Esophagus squamous epithelium (tissue), 5 donors: ENCODE data around the gene NAA10. TPM values are rescaled to one million over a fixed set of nuclear protein-coding genes. Genes with fewer than 3 reads are reported as not detected.

Experiments
- DNase-seq: peaks from one replicate; lab custom pipeline; 2025; lab: John Stamatoyannopoulos, UW
- H3K27ac ChIP-seq, 4 donors: fragments of 200-600 bp; sonication (generic); one replicate each; pipeline ENCODE4 v1.5.1; 2016 to 2019; ENCODE audit warnings: mild to moderate bottlenecking in 1 of 4
- H3K27me3 ChIP-seq, 4 donors: fragments of 200-600 bp; sonication (generic); 1 replicate in 3 of 4; 2 replicates in 1 of 4; pipeline versions ENCODE4 v1.5.1 to v1.6.0; 2017 to 2021; ENCODE audit warnings: antibody characterized with exemption in 1 of 4
- H3K36me3 ChIP-seq, 3 donors: fragments of 200-600 bp; sonication (generic); one replicate each; pipeline ENCODE4 v1.5.1; 2016 to 2019
- H3K4me1 ChIP-seq, 3 donors: fragments of 200-600 bp; sonication (generic); one replicate each; pipeline ENCODE4 v1.5.1; 2017 to 2019
- H3K4me3 ChIP-seq, 4 donors: fragments of 200-600 bp; sonication (generic); 1 replicate in 3 of 4; 2 replicates in 1 of 4; pipeline ENCODE4 v1.5.1; 2016 to 2019; ENCODE audit warnings: mild to moderate bottlenecking in 2 of 4, moderate library complexity in 1 of 4
- H3K9me3 ChIP-seq, 3 donors: fragments of 200-600 bp; sonication (generic); one replicate each; pipeline ENCODE4 v1.5.1; 2016 to 2019
- CTCF ChIP-seq, 6 experiments: fragments of 450-650 bp in 4 of 6; fragments of 200-600 bp in 2 of 6; sonication (generic) in 2 of 6; IDR thresholded peaks; one replicate each; pipeline ENCODE4 v1.5.1; 2016 to 2019; ENCODE audit warnings: antibody characterized with exemption in 6 of 6, mild to moderate bottlenecking in 4 of 6, moderate library complexity in 4 of 6
- POLR2A ChIP-seq, 4 donors: fragments of 450-650 bp; IDR thresholded peaks; one replicate each; pipeline ENCODE4 v1.6.1; 2017; ENCODE audit warnings: antibody characterized with exemption in 4 of 4, mild to moderate bottlenecking in 4 of 4, moderate library complexity in 3 of 4
- WGBS, 2 donors: methylation state at CpG; one replicate each; pipeline ENCODE4 v1.1.5; 2018; 5-methylcytosine and 5-hydroxymethylcytosine counted together
- intact Hi-C: fragments of 100-400 bp; cut with DNase I; formaldehyde crosslinking; loops from one replicate; pipeline ENCODE4 v1.15.0; 2022
- total RNA-seq, 4 donors: library from RNA; depleted of rRNA; stranded (reverse); fragments of >200 nt; gene quantifications; one replicate each; pipeline ENCODE4 v1.1.0, GENCODE V29; 2016
- donor health status: DM: yes; HTN: yes; CAD: no.

Gene NAA10
- total RNA-seq, 4 donors from 2014 or later, result 42.5 to 92.5 (median 87.6) TPM

GRCh38 chrX:153953892-153954557 lies 19.2 kb upstream of the NAA10 start:
- intact Hi-C loops, result no loop called here
- peaks cover 0 to 21% (median 0%) of the 10 kb centered on the region in 3 donors for H3K4me1 ChIP-seq
- peaks cover 39 to 97% (median 47%) of the 10 kb centered on the region in 3 donors for H3K36me3 ChIP-seq
- no peak for DNase-seq
- H3K27ac ChIP-seq, result peak overlapping the region; percentile 14 to 82 (median 72)
- no peaks in the 10 kb centered on the region for H3K27me3 ChIP-seq
- no peak for TF ChIP-seq CTCF (IDR thresholded peaks at IDR 0.05)
- no peak for TF ChIP-seq POLR2A (IDR thresholded peaks at IDR 0.05)
- no peaks in the 10 kb centered on the region for H3K9me3 ChIP-seq
- peak overlapping the region in 2 of 4 donors; percentile 19 to 37 for H3K4me3 ChIP-seq
- 70 to 81% methylated on average over 2 to 6 of the region's 33 CpGs for WGBS, 2 donors

- intact Hi-C loops, result no loop called here
Measured at GRCh38 chrX:153953342-153953830, 18.5 kb upstream of the NAA10 start.

GRCh38 chrX:153952373-153953026 lies 17.7 kb upstream of the NAA10 start:
- 94% methylated on average over 12 of the region's 32 CpGs; no CpG with 5 or more reads in 1 of the 2 donors for WGBS, 2 donors
- intact Hi-C loops, result no loop called here
- Histone ChIP-seq H3K27ac (peak overlapping the region; percentile 24 to 82 (median 72)), H3K4me1 (peaks cover 0 to 28% (median 0%) of the 10 kb centered on the region in 3 donors), H3K36me3 (peaks cover 33 to 89% (median 34%) of the 10 kb centered on the region in 3 donors), H3K27me3 (no peaks in the 10 kb centered on the region), H3K9me3 (no peaks in the 10 kb centered on the region), H3K4me3 (no peak overlapping the region)
- TF ChIP-seq POLR2A (IDR thresholded peaks at IDR 0.05), result no peak
- no peak for TF ChIP-seq CTCF (IDR thresholded peaks at IDR 0.05)
- no peak for DNase-seq

More at GRCh38 chrX:153953342-153953830, 18.5 kb upstream of the NAA10 start:
- Histone ChIP-seq H3K27ac (peak overlapping the region; percentile 24 to 82 (median 72)), H3K4me3 (peak overlapping the region in 2 of 4 donors; percentile 19 to 37), H3K36me3 (peaks cover 39 to 97% (median 40%) of the 10 kb centered on the region in 3 donors), H3K4me1 (peaks cover 0 to 21% (median 0%) of the 10 kb centered on the region in 3 donors), H3K27me3 (no peaks in the 10 kb centered on the region), H3K9me3 (no peaks in the 10 kb centered on the region)
- no peak for DNase-seq
- WGBS, 2 donors, result 83% methylated on average over 1 of the region's 33 CpGs; no CpG with 5 or more reads in 1 of the 2 donors
- TF ChIP-seq POLR2A (IDR thresholded peaks at IDR 0.05) (peak in 1 of 4 donors; percentile 7), CTCF (IDR thresholded peaks at IDR 0.05) (peak; percentile 95 to 99 (median 96))

GRCh38 chrX:153951683-153952372 lies 17.0 kb upstream of the NAA10 start:
- DNase-seq, result no peak
- Histone ChIP-seq H3K27ac (peak overlapping the region in 3 of 4 donors; percentile 69 to 82 (median 75)), H3K4me1 (peaks cover 0 to 33% (median 0%) of the 10 kb centered on the region in 3 donors), H3K36me3 (peaks cover 29 to 82% (median 30%) of the 10 kb centered on the region in 3 donors), H3K27me3 (no peaks in the 10 kb centered on the region), H3K4me3 (no peak overlapping the region), H3K9me3 (no peaks in the 10 kb centered on the region)
- 87% methylated on average over 7 of the region's 28 CpGs; no CpG with 5 or more reads in 1 of the 2 donors for whole genome bisulfite sequencing, 2 donors
- TF ChIP-seq CTCF (IDR thresholded peaks at IDR 0.05) (no peak), POLR2A (IDR thresholded peaks at IDR 0.05) (no peak)
- intact Hi-C loops, result no loop called here
